Fibroblast of lung (primary cell): ENCODE results near the gene SETBP1.

Experiments
- CTCF ChIP-seq, 2 donors: IDR thresholded peaks in 1 of 2; conservative IDR thresholded peaks in 1 of 2; 1 replicate in 1 of 2; 2 replicates in 1 of 2; pipeline ENCODE4 v1.5.1; 2011 to 2012; ENCODE audit warnings: low read length in 2 of 2, control low read depth in 1 of 2, inconsistent platforms in 1 of 2, low read depth in 1 of 2, mild to moderate bottlenecking in 1 of 2
- EZH2 ChIP-seq: IDR thresholded peaks from 2 replicates; pipeline ENCODE4 v1.5.1; 2012; ENCODE audit warnings: low read length, control low read depth, mild to moderate bottlenecking; ENCODE audit errors: missing control alignments

GRCh38 chr18:44911260-44911659 is 230.6 kb downstream of the SETBP1 start:
- TF ChIP-seq CTCF (conservative IDR thresholded peaks at IDR 0.05 in 1 of 2, IDR thresholded peaks at IDR 0.05 in 1 of 2; ENCODE audit: low read depth in 1 of 2, low read length in 2 of 2) (no peak), EZH2 (no peak)
